Stimulated activated CD4-positive, alpha-beta T cell treated with anti-CD3 and anti-CD28 coated beads, Interleukin-2, amount 100 ng/mL, for 4 hours (primary cell): ENCODE results near the gene GLRA1.

ENCODE experiments used
- DNase-seq: peaks from one replicate; pipeline ENCODE4 v3.0.0-alpha.2; 2020; ENCODE audit warnings: low read depth

Gene GLRA1

GRCh38 chr5:151772846-151773561, 151.6 kb downstream of the GLRA1 start:
- DNase-seq = no peak
